IPS-11a (cell line): ENCODE results near the gene FARS2.

Source experiments
- H3K4me3 ChIP-seq: one replicate; pipeline ENCODE4 v1.5.1; 2013; ENCODE audit warnings: low read depth, low read length, control low read depth

Gene FARS2

DNA sequence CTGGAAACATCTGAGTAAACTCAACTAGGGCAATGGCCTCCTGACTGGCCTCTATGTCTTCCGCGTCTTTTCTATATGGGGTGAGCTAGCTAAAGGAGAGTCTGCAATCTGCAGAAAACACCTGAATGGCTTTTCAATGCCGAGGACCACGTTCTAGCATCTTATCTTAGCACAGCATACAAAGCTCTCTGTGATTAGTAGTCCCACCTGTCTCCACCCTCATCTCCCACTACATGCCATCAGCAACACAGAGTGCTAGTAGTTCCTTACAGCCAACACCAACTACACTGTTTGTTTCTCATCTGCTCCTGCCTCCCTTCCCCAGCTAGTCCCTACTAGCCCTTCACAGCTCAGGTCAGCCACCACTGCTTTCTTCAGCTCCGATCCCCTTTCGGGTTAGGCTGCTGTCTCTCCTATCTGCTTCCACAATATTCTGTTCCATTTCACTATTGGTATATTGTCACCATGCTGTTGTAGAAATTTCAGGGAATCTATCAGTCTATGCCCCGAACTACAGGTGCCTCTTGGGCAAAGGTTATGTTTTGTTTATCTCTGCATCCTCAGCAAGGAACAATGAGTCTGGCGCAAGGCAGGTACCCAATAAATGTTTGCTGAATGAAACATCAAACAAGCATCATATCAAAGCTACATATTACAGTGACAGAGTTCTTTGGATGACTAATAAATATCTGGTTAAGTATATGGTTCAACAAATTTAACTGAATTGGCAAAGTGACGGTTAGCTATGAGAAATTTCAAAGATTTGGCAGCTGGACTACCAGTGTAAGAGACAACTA, 12.8 kb upstream of the FARS2 start:
- H3K4me3 ChIP-seq, result no peak overlapping the region

DNA sequence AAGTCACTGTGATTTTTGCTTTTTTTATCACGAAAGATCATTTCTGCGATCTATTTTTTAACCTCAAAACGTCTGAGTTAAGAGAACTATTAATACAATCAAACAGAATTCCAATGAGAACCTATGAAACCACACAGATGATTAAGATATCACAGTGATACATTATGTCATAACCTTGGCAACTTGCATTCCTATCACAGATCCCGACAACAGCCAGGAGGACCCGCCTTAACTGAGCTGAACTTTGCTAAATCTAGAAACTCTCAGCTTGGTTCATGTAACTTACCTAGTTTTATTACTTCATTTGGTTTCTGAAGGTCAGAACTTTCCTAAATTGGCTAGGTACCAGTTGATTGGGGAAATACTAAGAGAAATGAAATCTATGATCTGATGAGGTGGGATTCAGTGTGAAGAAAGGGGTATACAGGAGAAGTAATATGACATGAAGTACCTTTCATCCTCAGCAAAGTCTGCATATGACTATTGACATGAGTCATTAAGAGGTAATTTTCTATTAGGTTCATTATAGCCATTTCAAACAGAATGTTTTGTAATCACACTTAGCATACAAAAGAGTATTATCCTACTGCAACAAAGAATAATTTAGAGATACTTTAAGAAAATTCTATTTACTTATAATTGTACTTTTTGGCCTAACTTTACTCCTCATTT, 11.7 kb upstream of the FARS2 start:
- H3K4me3 ChIP-seq, result no peak overlapping the region

DNA sequence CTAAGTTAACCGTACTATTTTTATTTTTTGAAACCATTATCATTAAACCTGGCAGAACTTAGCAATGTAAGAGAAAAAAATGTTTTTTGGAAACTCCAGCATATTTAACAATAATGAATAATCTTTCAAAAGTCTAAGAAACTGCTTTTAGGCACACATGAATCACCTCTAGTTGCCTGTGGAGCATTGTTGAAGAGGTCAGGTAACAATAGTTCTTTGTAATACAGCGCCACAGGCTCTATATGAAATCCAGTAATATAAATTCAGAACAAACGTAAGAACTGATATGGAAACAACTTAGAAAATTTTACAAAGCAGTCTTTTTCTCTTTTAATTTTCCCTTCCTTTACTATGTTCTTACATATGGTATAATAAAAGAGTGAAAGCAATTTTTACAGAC, 10.9 kb upstream of the FARS2 start:
- no peak overlapping the region for H3K4me3 ChIP-seq

- no peak overlapping the region for H3K4me3 ChIP-seq
These were observed 10.4 kb upstream of the FARS2 start for GRCh38 chr6:5250911-5251310.

- H3K4me3 ChIP-seq, result no peak overlapping the region
These were observed 4.4 kb upstream of the FARS2 start for GRCh38 chr6:5256952-5257351.

- H3K4me3 ChIP-seq, result no peak overlapping the region
These were observed 3.9 kb upstream of the FARS2 start for GRCh38 chr6:5257400-5257799.

- peak overlapping the region; percentile 87 for H3K4me3 ChIP-seq
These were observed 1.9 kb upstream of the FARS2 start for GRCh38 chr6:5259428-5259827.

DNA sequence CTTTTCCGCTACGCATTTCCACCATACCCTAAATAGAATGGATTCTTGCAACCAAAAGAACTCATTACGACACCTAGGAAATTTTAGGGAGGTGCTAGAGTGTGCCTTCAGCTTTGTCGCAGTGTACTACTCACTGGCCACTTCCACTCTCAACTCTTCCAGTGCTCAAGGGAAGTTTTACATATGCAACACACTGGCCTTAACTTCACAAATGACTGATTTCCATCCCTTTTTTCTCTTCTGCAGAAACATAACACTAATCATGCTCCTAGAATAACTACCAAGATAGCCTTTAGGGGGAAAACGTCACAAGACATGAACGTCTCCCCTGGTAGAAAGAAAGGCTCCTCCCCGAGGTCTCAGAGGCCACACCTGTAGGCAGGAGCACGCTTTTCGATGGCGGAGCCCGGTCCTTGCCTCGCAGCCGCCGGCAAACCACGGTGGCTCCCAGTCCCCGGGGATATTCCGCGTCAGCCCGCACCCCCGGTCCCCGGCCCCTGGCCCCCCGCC, 1.1 kb upstream of the FARS2 start:
- H3K4me3 ChIP-seq, result peak overlapping the region; percentile 87

GRCh38 chr6:5261545-5262109, 314 bp downstream of the FARS2 start:
- peak overlapping the region; percentile 87 for H3K4me3 ChIP-seq

DNA sequence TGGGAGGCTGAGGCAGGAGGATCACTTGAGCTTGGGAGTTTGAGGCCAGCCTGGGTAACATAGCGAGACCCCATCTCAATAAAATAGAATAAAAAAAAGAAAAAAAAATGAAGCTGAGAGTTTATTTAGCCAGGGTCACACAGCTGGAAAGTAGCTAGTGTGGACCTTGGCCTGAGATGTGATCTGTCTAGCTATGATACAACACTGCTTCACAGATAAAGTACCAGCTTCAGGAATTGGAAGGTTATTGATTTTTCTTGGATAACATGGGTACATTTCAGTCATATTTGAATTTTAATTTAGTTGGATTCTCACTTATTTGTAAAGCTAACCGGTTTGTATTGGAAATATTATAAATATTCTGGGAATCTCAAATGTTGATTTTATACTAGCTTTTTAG, 5.1 kb downstream of the FARS2 start:
- H3K4me3 ChIP-seq, result no peak overlapping the region

GRCh38 chr6:5270093-5270680, 8.9 kb downstream of the FARS2 start:
- no peak overlapping the region for H3K4me3 ChIP-seq

DNA sequence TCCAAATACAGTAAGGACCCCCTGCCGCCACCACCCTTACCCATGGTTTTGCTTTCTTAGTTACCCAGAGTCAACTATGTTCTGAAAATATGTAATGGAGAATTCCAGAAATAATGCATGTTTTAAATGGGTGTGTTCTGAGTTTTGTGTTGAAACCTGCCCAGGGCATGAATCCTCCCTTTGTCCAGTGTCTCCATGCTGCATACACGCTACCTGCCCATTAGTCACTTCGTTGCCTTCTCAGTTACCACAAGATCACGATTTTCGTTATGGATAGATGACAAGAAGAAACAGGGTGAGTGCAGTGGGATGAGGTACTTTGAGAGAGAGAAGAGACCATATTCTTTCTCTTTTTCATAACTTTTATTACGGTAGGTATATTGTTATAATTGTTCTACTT, 10.6 kb downstream of the FARS2 start:
- H3K4me3 ChIP-seq, result no peak overlapping the region

DNA sequence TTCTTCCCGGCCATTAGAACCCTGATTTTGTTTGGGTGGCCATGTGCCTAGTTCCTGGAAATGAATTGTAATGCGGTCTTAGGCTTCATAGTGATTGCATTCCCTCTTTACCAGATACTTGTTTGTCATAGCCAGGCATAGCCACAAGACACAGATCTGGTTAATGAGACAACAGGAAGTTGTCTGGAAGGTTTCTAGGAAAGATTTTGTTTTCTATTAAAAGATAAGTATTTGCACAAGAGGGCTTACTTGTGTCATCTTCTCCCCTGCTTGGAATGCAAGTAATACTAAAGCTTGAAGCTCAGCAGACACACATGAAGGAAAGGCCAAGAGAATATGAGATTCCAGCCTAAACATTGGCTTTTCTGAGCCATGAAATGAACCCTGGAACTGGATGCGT, 12.9 kb downstream of the FARS2 start:
- no peak overlapping the region for H3K4me3 ChIP-seq

DNA sequence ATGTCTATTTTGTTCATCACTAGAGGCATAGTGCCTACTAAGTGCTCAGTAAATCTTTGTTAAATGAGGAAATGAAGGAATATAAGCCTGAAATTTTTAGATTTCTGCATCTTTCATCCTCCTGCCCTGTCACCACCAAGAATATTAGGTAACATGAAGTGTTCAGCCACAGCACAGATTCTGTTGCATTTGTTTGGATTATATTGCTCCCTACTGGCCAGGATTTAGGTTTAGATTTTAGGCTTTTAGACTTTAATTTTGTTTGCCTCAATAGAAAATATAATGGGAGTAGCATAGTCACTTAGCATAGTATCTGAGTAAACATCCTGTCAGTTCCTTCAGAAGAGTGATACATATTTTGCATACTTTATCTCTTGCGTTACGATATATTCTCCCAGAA, 14.2 kb downstream of the FARS2 start:
- H3K4me3 ChIP-seq, result no peak overlapping the region

DNA sequence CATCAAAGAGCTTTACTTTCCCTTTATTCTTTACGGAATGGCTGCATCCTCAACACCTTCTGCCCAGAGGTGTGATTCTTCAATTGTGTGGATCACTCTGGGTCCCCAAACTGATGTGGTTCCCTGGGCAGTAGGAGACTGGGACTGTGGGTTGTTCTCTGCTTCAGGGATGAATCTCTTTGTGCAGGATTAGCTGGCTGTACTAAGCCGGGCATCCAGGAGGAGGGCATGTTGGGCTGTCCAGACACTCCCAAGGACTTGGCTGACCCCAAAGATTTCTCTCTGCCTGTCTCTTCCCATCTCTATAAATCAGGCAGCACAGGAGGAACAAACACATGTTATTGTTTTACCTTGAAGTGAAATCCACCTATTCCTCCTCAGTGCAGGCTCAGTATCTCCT, 15.3 kb downstream of the FARS2 start:
- H3K4me3 ChIP-seq, result no peak overlapping the region

DNA sequence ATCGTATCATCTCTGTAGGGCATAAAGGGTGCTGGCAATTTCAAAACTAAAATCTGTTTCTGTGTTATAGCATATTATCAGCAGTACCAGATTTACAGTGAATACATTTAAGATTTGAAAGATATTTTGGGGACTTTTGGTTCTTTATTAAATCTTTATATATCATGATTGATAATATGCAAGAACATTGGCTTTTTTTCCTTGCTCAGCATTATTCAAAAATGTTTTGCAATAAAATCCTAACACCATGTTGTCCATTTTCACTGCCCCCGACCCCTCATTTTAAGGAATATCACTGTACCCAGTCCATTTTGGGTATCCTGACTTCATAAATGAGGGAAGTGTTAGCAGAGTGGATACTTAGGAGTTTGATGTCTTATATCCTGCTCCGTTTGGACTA, 16.3 kb downstream of the FARS2 start:
- H3K4me3 ChIP-seq, result no peak overlapping the region

GRCh38 chr6:5278047-5278446, 16.7 kb downstream of the FARS2 start:
- no peak overlapping the region for H3K4me3 ChIP-seq

GRCh38 chr6:5278565-5279120, 17.3 kb downstream of the FARS2 start:
- H3K4me3 ChIP-seq, result no peak overlapping the region

GRCh38 chr6:5279891-5280338, 18.6 kb downstream of the FARS2 start:
- no peak overlapping the region for H3K4me3 ChIP-seq

DNA sequence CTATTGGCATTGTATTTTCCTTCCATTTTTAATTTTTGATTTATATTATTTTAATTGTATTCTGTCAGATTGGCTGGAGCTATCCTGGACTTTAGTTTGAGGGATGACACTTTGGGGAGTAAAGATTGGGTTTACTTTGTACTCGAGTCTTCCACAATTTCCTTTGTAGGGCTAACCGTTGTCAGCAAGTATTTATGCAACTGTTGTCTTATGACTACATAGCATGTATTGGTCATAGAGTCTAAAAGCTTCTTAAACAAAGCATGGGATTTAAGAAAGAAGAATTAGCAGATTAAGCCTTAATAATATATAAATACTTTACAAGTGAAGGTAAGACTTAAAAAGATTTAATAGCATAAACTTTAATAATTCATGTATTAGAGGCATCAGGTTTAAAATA, 19.6 kb downstream of the FARS2 start:
- H3K4me3 ChIP-seq, result no peak overlapping the region

DNA sequence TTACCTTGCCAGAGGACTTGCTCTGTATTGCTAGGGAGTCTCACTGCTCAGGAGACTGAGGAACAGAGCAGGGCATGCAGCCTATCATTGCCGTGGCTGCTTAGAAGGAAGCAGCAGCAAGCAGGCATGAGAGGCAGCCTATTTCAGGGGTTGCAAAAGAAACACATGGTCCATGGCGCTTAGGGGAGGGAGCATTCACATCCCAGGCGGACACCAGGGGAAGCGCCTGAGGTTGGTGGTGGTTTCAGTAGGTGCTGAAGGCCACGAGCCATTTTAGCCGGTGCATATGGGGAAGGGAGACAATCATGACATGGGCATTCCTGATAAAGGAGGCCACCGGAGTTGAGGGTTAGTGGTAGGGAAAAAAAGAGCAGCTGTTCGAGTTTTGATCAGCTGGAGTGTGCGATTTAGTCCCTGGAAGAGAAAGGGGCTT, 20.9 kb downstream of the FARS2 start:
- H3K4me3 ChIP-seq, result no peak overlapping the region
